Neural progenitor cell (in vitro differentiated cells): ENCODE results near the gene CKAP2L. TPM values are rescaled to one million over a fixed set of nuclear protein-coding genes. Genes with fewer than 3 reads are reported as not detected.

ENCODE experiments used
- DNase-seq: peaks from one replicate; pipeline ENCODE4 v3.0.0-alpha.2; 2016; ENCODE audit warnings: low spot score
- H2AFZ ChIP-seq: fragments of 200-600 bp; sonication (generic); replicated peaks from 2 replicates; pipeline ENCODE4 v1.6.1; 2016; ENCODE audit warnings: antibody characterized with exemption
- H3F3A ChIP-seq: fragments of 200-600 bp; sonication (generic); 2 replicates; pipeline ENCODE4 v1.6.1; 2016; ENCODE audit warnings: antibody characterized with exemption, low read depth
- H3K27ac ChIP-seq: fragments of 200-600 bp; sonication (generic); 2 replicates; pipeline ENCODE4 v1.5.1; 2016; ENCODE audit warnings: mild to moderate bottlenecking
- H3K27me3 ChIP-seq: fragments of 200-600 bp; sonication (generic); 2 replicates; pipeline ENCODE4 v1.6.1; 2016; ENCODE audit warnings: mild to moderate bottlenecking, moderate library complexity
- H3K36me3 ChIP-seq: fragments of 200-600 bp; sonication (generic); 2 replicates; pipeline ENCODE4 v1.5.1; 2016
- H3K4me1 ChIP-seq: fragments of 200-600 bp; sonication (generic); 2 replicates; pipeline ENCODE4 v1.6.1; 2016; ENCODE audit warnings: mixed run types
- H3K4me2 ChIP-seq: fragments of 200-600 bp; sonication (generic); 2 replicates; pipeline ENCODE4 v1.6.1; 2016
- H3K4me3 ChIP-seq: fragments of 200-600 bp; sonication (generic); 2 replicates; pipeline ENCODE4 v1.5.1; 2016
- H3K79me2 ChIP-seq: fragments of 200-600 bp; sonication (generic); 2 replicates; pipeline ENCODE4 v1.6.1; 2016; ENCODE audit warnings: low read depth
- H3K9ac ChIP-seq: fragments of 200-600 bp; sonication (generic); 2 replicates; pipeline ENCODE4 v1.6.1; 2016
- H3K9me3 ChIP-seq: fragments of 200-600 bp; sonication (generic); 2 replicates; pipeline ENCODE4 v1.5.1; 2016; ENCODE audit warnings: low read depth
- H4K20me1 ChIP-seq: fragments of 200-600 bp; sonication (generic); 2 replicates; pipeline ENCODE4 v1.6.1; 2016; ENCODE audit warnings: low read depth
- H3K27ac Mint-ChIP-seq: 3 replicates; pipeline ENCODE4 v1.8.0; 2021; ENCODE audit warnings: mixed read lengths
- H3K27me3 Mint-ChIP-seq: 2 replicates; pipeline ENCODE4 v1.8.0; 2022; ENCODE audit warnings: low read depth, mild to moderate bottlenecking, inconsistent platforms, moderate library complexity, mixed read lengths; ENCODE audit not compliant: insufficient read depth
- H3K36me3 Mint-ChIP-seq: 3 replicates; pipeline ENCODE4 v1.8.0; 2021; ENCODE audit warnings: mixed read lengths
- H3K4me1 Mint-ChIP-seq: 3 replicates; pipeline ENCODE4 v1.8.0; 2021; ENCODE audit warnings: mixed read lengths
- H3K4me3 Mint-ChIP-seq: 3 replicates; pipeline ENCODE4 v1.8.0; 2021; ENCODE audit warnings: mild to moderate bottlenecking, moderate library complexity, mixed read lengths
- H3K9me3 Mint-ChIP-seq: 3 replicates; pipeline ENCODE4 v1.8.0; 2020; ENCODE audit warnings: mixed read lengths
- EZH2 ChIP-seq: fragments of 200-600 bp; sonication (generic); IDR thresholded peaks from 2 replicates; pipeline ENCODE4 v1.6.1; 2017; ENCODE audit warnings: antibody characterized with exemption, mild to moderate bottlenecking, moderate library complexity
- EZH2phosphoT487 ChIP-seq: fragments of 200-600 bp; sonication (generic); IDR thresholded peaks from 2 replicates; pipeline ENCODE4 v1.6.1; 2017; ENCODE audit warnings: antibody characterized with exemption
- total RNA-seq: library from RNA; depleted of rRNA; stranded (reverse); fragments of >200 nt; gene quantifications from 2 replicates; pipeline ENCODE4 v1.2.3, GENCODE V29; 2015; ENCODE audit warnings: low replicate concordance
- TF ChIP-seq, protein P1 (sequence below): fragments of 200-600 bp; sonication (generic); IDR thresholded peaks from 2 replicates; pipeline ENCODE4 v1.5.1; 2017; ENCODE audit warnings: antibody characterized with exemption, mild to moderate bottlenecking

Gene CKAP2L
- total RNA-seq, 1 donor from 2014 or later: 53.7 TPM

DNA sequence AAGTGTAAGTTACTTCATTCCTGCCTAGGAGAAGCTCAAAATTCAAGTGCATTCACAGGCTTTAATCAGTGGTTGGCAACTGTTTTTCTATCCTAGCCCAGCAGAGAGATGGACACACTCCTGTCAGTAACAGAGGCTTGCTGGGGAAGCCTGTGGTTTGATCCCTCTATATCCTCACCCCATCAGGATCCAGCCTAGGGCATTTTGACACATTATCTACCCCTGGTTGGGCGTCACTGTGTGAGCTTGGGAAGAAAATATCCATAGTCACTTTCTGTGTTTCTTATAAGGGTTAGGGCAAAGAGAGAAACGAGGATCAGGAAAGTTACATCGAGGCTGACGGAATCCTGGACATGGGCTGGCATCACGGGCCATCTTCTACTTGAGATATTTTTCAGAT lies 33.6 kb downstream of the CKAP2L start:
- H3K36me3 ChIP-seq: no peaks in the 10 kb centered on the region
- H4K20me1 ChIP-seq: no peaks in the 10 kb centered on the region
- H3K27me3 Mint-ChIP-seq: peaks cover 4% of the 10 kb centered on the region
- no peak overlapping the region for H3K9ac ChIP-seq
- no peak overlapping the region for H3K4me3 Mint-ChIP-seq
- DNase-seq: no peak
- no peak overlapping the region for H3K4me3 ChIP-seq
- no peaks in the 10 kb centered on the region for H3F3A ChIP-seq
- H3K4me2 ChIP-seq: no peak overlapping the region
- H2AFZ ChIP-seq: no peak overlapping the region
- H3K9me3 Mint-ChIP-seq: no peaks in the 10 kb centered on the region
- no peaks in the 10 kb centered on the region for H3K9me3 ChIP-seq
- no peaks in the 10 kb centered on the region for H3K4me1 ChIP-seq
- H3K79me2 ChIP-seq: no peaks in the 10 kb centered on the region
- TF ChIP-seq EZH2phosphoT487 (no peak), EZH2 (no peak)
- TF ChIP-seq, protein P1, sequence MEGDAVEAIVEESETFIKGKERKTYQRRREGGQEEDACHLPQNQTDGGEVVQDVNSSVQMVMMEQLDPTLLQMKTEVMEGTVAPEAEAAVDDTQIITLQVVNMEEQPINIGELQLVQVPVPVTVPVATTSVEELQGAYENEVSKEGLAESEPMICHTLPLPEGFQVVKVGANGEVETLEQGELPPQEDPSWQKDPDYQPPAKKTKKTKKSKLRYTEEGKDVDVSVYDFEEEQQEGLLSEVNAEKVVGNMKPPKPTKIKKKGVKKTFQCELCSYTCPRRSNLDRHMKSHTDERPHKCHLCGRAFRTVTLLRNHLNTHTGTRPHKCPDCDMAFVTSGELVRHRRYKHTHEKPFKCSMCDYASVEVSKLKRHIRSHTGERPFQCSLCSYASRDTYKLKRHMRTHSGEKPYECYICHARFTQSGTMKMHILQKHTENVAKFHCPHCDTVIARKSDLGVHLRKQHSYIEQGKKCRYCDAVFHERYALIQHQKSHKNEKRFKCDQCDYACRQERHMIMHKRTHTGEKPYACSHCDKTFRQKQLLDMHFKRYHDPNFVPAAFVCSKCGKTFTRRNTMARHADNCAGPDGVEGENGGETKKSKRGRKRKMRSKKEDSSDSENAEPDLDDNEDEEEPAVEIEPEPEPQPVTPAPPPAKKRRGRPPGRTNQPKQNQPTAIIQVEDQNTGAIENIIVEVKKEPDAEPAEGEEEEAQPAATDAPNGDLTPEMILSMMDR: no peak
- no peaks in the 10 kb centered on the region for H3K27me3 ChIP-seq
- H3K36me3 Mint-ChIP-seq: no peaks in the 10 kb centered on the region
- H3K4me1 Mint-ChIP-seq: no peaks in the 10 kb centered on the region
- H3K27ac ChIP-seq: no peak overlapping the region
- H3K27ac Mint-ChIP-seq: no peak overlapping the region

DNA sequence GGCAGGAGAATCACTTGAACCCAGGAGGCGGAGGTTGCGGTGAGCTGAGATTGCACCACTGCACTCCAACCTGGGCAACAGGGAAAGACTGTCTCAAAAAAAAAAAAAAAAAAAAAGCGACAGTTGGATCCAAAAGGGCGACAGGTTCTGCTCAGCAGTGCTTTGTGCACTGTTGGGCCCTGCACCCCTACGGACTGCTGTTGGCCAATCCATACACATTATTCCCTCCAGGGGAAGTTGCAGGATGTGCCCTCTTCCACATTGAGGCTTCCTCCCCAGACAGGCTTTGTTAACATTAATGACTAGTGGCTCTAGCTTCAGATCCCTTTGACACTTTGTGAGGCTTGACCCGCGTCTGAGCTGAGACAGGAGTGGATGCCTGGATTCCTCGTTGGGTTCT lies 34.2 kb downstream of the CKAP2L start:
- Mint-ChIP-seq H3K27me3 (peaks cover 4% of the 10 kb centered on the region), H3K4me3 (no peak overlapping the region), H3K4me1 (no peaks in the 10 kb centered on the region), H3K9me3 (no peaks in the 10 kb centered on the region), H3K36me3 (no peaks in the 10 kb centered on the region), H3K27ac (no peak overlapping the region)
- no peak overlapping the region for H3K4me3 ChIP-seq
- no peaks in the 10 kb centered on the region for H3K36me3 ChIP-seq
- no peaks in the 10 kb centered on the region for H3K27me3 ChIP-seq
- H3K79me2 ChIP-seq: no peaks in the 10 kb centered on the region
- TF ChIP-seq, protein P1: no peak
- TF ChIP-seq EZH2 (no peak), EZH2phosphoT487 (no peak)
- no peak overlapping the region for H3K27ac ChIP-seq
- no peaks in the 10 kb centered on the region for H3F3A ChIP-seq
- no peaks in the 10 kb centered on the region for H4K20me1 ChIP-seq
- no peak overlapping the region for H2AFZ ChIP-seq
- no peak for DNase-seq
- no peaks in the 10 kb centered on the region for H3K4me1 ChIP-seq
- no peak overlapping the region for H3K9ac ChIP-seq
- H3K9me3 ChIP-seq: no peaks in the 10 kb centered on the region
- no peak overlapping the region for H3K4me2 ChIP-seq

DNA sequence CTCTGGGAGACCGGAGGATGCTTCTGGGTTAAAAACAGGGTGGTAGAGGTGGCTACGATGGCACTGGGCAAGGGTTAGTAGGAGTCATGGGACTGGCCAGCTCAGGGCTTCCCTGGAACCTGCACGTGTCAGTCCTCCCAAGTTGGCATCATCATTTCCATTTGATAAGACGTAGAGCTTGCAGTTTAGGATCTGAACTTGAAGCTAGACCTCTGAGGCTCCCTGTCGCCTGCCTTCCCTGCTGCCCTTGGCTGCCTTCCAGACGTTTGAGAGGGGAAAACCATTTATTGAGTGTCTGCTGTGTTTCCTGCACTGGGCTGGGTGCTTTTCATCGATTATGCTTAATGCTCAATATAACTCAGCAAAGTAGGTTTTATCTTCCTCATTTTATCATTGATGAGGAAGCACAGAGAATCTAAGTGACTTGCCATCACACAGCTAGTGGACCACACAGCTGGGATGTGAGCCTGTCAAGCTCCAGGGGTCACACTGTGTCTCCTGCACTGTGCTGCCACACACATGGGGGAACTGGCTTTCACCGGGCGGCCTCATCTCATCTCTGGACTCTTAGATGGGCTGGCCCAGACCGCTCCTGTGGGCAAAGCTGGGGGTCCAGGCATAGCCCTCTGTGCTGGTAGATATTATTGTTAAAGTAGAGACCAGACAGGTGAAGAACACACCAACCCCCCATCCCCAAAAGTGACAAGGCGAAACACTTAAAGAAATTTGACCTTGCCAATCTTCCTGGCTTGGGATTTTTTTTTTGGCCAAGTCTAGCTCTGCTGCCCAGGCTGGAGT lies 35.8 kb downstream of the CKAP2L start:
- TF ChIP-seq, protein P1: no peak
- Histone ChIP-seq H3K9ac (no peak overlapping the region), H3K4me3 (no peak overlapping the region), H3K27me3 (no peaks in the 10 kb centered on the region), H3K27ac (no peak overlapping the region), H3K9me3 (no peaks in the 10 kb centered on the region), H2AFZ (no peak overlapping the region), H3K4me1 (no peaks in the 10 kb centered on the region), H3F3A (no peaks in the 10 kb centered on the region), H3K36me3 (no peaks in the 10 kb centered on the region), H3K79me2 (no peaks in the 10 kb centered on the region), H3K4me2 (no peak overlapping the region), H4K20me1 (no peaks in the 10 kb centered on the region)
- peaks cover 4% of the 10 kb centered on the region for H3K27me3 Mint-ChIP-seq
- H3K9me3 Mint-ChIP-seq: no peaks in the 10 kb centered on the region
- H3K27ac Mint-ChIP-seq: no peak overlapping the region
- no peak overlapping the region for H3K4me3 Mint-ChIP-seq
- no peak for DNase-seq
- no peaks in the 10 kb centered on the region for H3K4me1 Mint-ChIP-seq
- H3K36me3 Mint-ChIP-seq: no peaks in the 10 kb centered on the region
